Kidney capillary endothelial cell (primary cell): ENCODE results near the gene ADAMTS3.

ENCODE experiments used
- DNase-seq: peaks from one replicate; pipeline ENCODE4 v3.0.0-alpha.2; 2018; ENCODE audit warnings: low spot score

ADAMTS3 gene

GRCh38 chr4:72405417-72405816, 163.6 kb downstream of the ADAMTS3 start:
- no peak for DNase-seq

GRCh38 chr4:72397314-72397713, 171.7 kb downstream of the ADAMTS3 start:
- DNase-seq = no peak

DNA sequence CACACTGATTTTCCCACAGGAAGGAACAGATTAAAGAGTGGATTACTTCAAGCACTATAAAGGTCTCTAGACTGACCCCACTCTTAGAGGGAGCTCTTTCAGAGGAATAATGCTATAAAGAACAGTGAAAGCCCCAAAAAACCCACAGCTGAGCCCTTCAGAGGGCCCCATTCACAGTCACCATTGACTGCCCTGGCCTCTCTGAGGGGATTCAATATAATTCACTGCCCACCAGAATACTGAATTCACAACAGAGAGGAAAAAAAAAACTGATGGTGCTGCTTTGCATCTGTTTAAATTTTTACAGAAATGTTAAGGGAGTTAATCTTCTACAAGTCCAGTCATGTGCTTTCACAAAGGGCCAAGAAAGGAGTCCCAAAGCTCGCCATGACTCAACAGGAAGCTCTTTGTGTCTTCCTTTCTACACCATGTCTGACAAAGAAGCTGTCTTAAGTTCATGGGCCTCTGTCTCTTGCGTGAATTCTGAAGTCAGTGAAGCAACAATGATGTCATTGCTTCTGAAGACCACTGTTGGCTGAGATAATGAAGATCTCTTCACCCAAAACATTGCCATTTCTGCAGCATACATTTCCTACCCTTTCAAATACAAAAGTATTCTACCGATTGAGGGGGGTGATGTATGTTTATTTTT, 174.9 kb downstream of the ADAMTS3 start:
- DNase-seq = no peak

GRCh38 chr4:72391281-72391680, 177.7 kb downstream of the ADAMTS3 start:
- DNase-seq = no peak

GRCh38 chr4:72390409-72390808, 178.6 kb downstream of the ADAMTS3 start:
- DNase-seq = peak; percentile 83

DNA sequence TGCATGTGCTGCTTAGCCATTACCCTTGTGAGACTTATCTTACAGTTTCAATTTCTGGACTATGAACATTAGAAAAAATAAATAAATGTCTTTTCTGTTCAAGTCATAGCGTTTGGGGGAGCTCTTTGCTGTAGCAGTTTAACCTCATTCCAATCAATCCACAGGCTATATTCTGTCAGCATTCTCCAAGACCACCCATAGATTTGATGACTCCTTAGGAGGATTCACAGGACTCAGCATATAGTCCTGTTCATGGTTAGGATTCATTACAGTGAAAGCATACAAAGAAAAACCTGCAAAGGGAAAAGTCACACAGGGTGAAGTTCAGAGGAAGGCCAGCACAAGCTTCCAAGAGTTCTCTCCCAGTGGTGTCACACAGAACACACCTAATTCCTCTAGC, 180.5 kb downstream of the ADAMTS3 start:
- no peak for DNase-seq

DNA sequence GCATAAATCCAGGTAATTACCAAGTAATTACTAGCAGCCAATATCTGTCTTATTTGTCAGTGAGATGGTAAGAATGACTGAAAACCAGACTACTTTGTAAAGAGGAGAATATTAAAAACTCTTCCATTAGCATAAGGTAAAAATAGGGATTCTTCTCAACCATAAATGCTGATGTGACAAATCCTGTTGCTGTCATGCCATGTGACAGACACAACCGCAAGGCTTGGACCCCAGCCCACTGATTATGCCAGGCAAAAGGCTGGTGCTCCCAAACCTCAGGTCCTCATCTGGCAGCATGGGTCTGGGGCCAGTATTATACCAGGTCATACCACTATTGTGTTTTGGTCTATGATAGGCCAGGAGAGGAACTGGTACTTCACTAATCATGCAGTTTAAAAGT, 181.1 kb downstream of the ADAMTS3 start:
- DNase-seq = no peak

DNA sequence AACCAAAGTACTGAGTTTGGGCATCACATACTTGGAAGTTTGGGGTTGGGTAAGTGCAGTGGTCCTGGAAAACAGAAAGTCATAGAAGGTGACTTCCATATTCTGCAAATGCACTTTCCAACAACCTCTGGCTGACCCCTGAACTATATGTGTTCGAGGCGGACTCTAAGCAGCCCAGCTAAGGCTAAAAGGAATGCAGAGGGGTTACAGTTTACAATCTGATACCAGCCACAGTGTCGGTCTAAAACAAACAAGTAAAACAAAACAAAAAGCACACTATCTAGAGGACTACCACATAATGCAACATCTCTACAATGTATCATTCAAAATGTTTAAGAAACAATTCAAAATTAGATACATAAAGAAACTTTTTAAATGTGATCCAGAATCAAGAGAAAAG, 185.6 kb downstream of the ADAMTS3 start:
- no peak for DNase-seq

- DNase-seq = no peak
Observed at GRCh38 chr4:72378901-72379300, 190.1 kb downstream of the ADAMTS3 start.

DNA sequence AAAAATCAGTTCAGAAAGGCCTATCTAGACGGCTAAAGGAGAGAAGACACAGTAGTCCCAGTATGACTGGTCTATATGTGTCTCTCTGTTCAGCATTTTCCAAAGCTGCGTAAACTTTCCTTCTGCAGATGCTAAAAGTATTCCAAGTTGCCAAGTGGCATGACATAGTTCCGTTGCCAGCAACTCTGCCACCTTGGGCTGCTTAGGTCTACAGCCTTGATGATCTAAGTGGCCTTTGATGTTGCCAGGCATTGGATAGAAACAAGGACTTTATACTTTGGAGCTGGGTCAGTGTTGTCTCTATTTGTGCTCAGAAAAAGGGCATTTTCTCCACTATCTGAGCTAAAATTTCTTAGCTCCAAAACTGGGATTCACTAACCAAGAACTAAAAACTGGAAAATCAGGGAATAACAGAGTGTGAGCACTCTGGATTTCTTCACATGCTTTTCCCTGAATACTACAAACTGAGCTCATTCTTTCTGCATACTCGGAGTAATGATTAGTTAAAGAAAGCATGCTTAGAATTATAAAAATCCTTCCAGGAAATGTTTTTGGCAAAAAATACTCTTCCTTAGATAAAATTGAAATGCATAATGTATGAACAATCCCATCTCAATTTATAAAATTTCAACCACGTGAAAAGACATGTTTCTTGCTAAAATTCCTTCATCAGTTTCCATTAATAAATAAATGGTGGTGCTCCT, 191.4 kb downstream of the ADAMTS3 start:
- no peak for DNase-seq

- DNase-seq = no peak
Observed at GRCh38 chr4:72376901-72377300, 192.1 kb downstream of the ADAMTS3 start.

GRCh38 chr4:72375073-72375736, 193.8 kb downstream of the ADAMTS3 start:
- DNase-seq = peak; percentile 7

DNA sequence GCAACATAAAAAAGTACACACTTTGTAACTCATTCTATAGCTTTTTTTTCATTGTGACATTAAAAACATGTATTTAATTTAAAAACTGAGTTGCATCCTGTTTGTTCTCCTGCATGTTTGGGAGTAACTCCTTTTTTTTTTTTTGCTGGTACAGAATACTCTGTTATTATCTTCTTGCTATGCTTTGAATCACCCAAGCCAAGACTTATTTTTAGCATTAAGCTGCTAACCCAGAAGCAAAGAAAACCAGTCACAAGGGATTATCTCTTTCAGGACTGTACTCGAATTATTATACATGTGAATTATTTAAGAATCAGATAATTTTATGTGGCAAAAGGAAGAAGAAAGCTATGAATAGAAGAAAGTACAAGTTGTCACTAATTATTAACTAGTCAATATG, 194.9 kb downstream of the ADAMTS3 start:
- no peak for DNase-seq

DNA sequence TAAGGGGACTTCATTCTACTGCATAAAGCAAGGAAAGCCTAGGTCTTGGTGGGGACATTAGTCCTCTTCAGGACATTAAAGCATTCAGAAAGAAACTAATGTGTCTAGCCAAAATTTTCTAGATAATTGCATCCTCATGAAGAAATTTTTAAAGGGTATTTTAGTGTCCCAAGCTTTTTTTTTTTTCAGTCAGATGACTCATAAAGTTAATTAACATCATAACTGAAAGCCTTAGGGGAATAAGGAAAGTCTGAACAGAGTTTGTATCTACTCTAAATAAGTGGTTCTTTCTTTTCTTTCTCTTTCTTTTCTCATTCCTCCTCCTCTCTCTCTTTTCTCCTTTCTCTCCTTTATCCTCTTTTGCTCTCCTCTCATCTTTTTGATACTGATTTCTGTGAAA, 202.4 kb downstream of the ADAMTS3 start:
- no peak for DNase-seq

- no peak for DNase-seq
Observed at GRCh38 chr4:72365981-72366380, 203.0 kb downstream of the ADAMTS3 start.

- no peak for DNase-seq
Observed at GRCh38 chr4:72365016-72365415, 204.0 kb downstream of the ADAMTS3 start.

GRCh38 chr4:72360075-72360474, 208.9 kb downstream of the ADAMTS3 start:
- no peak for DNase-seq

- no peak for DNase-seq
Observed at GRCh38 chr4:72358483-72358882, 210.5 kb downstream of the ADAMTS3 start.

GRCh38 chr4:72357908-72358307, 211.1 kb downstream of the ADAMTS3 start:
- no peak for DNase-seq

GRCh38 chr4:72352711-72353110, 216.3 kb downstream of the ADAMTS3 start:
- no peak for DNase-seq

DNA sequence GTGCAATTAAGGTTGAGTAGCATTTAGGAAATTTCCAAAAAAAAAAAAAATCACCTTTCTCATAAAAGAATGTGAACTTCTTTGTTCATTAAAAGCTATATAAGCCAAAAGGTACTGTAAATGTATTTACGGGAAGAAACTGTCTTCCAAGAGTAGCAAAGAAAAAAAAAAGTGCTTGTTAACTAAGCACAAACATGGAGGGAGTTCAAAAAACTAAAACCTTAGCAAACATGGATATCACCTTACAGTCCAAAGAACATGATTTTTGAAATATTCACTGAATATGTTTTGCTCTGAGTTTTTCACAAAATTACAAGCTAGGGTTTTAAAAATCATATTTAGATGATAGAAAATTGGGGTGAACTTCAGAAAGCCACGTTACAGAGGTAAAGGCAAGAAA, 217.5 kb downstream of the ADAMTS3 start:
- DNase-seq = no peak

DNA sequence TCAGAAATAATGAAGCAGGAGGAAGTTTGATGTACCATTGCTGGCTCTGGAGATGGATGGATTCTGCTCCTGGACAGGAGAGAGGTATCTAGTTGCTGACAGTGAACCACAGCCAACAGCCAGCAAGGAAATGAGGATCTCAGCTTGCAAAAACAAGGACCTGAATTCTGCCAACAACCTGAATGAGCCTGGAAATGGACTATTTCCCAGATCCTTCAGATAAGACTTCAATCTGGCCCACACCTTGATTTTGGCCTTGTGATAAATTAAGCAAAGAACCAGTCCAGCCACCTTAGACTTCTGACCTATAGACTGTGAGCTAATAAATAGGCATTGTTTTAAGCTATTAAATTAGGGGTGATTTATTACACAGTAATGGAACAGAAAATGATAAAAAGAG, 220.3 kb downstream of the ADAMTS3 start:
- no peak for DNase-seq

- DNase-seq = no peak
Observed at GRCh38 chr4:72344418-72344817, 224.6 kb downstream of the ADAMTS3 start.
